PC-9 (cell line): Measurements from ENCODE around the gene LIMS2.

Experiments
- EZH2 ChIP-seq: fragments of 200-600 bp; sonication (generic); IDR thresholded peaks from 2 replicates; pipeline ENCODE4 v1.8.0; 2017; ENCODE audit warnings: antibody characterized with exemption, low read depth
- TF ChIP-seq, protein P1 (sequence below): fragments of 200-600 bp; sonication (generic); conservative IDR thresholded peaks from 2 replicates; pipeline ENCODE4 v1.6.1; 2017; ENCODE audit warnings: mixed run types, antibody characterized with exemption, mild to moderate bottlenecking, moderate library complexity

DNA sequence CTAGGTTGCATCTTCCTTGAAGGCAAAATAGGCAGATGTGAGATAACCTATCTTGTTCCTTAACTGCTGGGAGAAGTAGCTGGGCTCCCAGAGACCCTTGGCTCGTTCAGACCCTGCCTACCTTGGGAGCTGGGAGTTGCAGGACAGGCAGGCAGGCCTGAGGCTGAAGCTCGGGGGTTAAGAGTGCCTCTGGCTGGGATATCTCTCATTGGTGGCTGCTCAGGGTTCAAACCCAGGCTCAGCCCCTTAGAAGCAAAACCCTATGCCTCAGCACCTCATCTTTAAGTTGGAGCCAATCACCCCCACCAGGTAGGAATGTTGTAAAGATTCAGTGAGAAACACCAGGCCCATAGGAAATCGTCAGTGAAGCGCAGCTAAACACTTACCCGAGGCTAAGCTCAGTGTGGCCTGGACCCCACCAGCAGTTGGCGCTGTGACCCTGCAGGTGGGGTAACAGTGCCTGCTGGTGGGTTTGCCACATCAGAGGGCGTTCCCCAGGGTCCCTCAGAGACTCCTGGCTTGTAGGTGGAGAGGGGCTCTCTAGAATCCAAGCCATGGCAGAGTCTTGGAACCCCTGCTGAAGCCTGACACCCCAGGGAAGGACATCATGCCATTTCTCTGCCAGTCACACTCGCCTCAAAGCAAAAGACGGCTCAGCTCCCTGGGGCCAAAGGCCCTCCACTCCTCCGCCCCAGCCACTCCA lies 84.0 kb downstream of the LIMS2 start:
- TF ChIP-seq, protein P1, sequence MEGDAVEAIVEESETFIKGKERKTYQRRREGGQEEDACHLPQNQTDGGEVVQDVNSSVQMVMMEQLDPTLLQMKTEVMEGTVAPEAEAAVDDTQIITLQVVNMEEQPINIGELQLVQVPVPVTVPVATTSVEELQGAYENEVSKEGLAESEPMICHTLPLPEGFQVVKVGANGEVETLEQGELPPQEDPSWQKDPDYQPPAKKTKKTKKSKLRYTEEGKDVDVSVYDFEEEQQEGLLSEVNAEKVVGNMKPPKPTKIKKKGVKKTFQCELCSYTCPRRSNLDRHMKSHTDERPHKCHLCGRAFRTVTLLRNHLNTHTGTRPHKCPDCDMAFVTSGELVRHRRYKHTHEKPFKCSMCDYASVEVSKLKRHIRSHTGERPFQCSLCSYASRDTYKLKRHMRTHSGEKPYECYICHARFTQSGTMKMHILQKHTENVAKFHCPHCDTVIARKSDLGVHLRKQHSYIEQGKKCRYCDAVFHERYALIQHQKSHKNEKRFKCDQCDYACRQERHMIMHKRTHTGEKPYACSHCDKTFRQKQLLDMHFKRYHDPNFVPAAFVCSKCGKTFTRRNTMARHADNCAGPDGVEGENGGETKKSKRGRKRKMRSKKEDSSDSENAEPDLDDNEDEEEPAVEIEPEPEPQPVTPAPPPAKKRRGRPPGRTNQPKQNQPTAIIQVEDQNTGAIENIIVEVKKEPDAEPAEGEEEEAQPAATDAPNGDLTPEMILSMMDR: peak; percentile 93
- no peak for TF ChIP-seq EZH2
